A549 (cell line): ENCODE data around the gene PPP2R5C. TPM values are rescaled to one million over a fixed set of nuclear protein-coding genes. Genes with fewer than 3 reads are reported as not detected.
A peak's percentile ranks its signal among the peaks of the same experiment; 100 is the strongest.

ENCODE experiments used
- ATAC-seq, 2 experiments: fragments of 200-7000 bp in 1 of 2; fragments of >200 bp in 1 of 2; cut with Nextera tagmentation in 1 of 2; cut with Tn5 transposase in 1 of 2; 3 replicates each; pipeline versions ENCODE4 v1.8.0 to v1.9.1; 2018 to 2020; ENCODE audit warnings: mild to moderate bottlenecking in 1 of 2, moderate library complexity in 1 of 2
- CTCF ChIA-PET: fragments of 300-600 bp; sonication (Branson Sonifier 250); formaldehyde crosslinking; extraction: SDS; loops from one replicate; lab custom pipeline; 2021; ENCODE audit warnings: antibody characterized with exemption, inconsistent platforms; lab: Yijun Ruan, JAX
- POLR2A ChIA-PET: fragments of 350-600 bp; formaldehyde crosslinking; extraction: SDS; loops from one replicate; lab custom pipeline; 2021; ENCODE audit warnings: antibody characterized with exemption, inconsistent platforms; lab: Yijun Ruan, JAX
- DNase-seq, 2 experiments: peaks; one replicate each; pipeline versions ENCODE4 v3.0.0 to v3.0.0-alpha.2; 2011 to 2016; ENCODE audit warnings: low read depth in 1 of 2, low spot score in 1 of 2
- FAIRE-seq: peaks from 2 replicates; lab custom pipeline; 2011; peaks lifted over from hg19 to GRCh38; lab: Jason Lieb, UNC
- H3K27ac ChIP-seq, 2 experiments: fragments of >200 bp; sonication (Bioruptor Twin); formaldehyde crosslinking; 3 replicates each; pipeline ENCODE4 v1.5.1; 2016 to 2017
- H3K4me1 ChIP-seq: fragments of >200 bp; sonication (Bioruptor Twin); formaldehyde crosslinking; 3 replicates; pipeline ENCODE4 v1.6.1; 2016
- H3K4me2 ChIP-seq: fragments of >200 bp; sonication (Bioruptor Twin); formaldehyde crosslinking; 3 replicates; pipeline ENCODE4 v1.6.1; 2016
- H3K4me3 ChIP-seq: fragments of >200 bp; sonication (Bioruptor Twin); formaldehyde crosslinking; 3 replicates; pipeline ENCODE4 v1.5.1; 2016
- H3K9me3 ChIP-seq: fragments of >200 bp; sonication (Bioruptor Twin); formaldehyde crosslinking; 3 replicates; pipeline ENCODE4 v1.6.1; 2016
- BHLHE40 ChIP-seq: IDR thresholded peaks from 2 replicates; pipeline ENCODE4 v1.6.1; 2012; ENCODE audit warnings: low read depth, low read length, inconsistent platforms
- CHD2 ChIP-seq: fragments of 150-350 bp; IDR thresholded peaks from 2 replicates; pipeline ENCODE4 v1.6.1; 2014; ENCODE audit warnings: low read length; ENCODE audit not compliant: partially characterized antibody
- EHF ChIP-seq: fragments of 250-450 bp; sonication (Bioruptor Pico); IDR thresholded peaks from 2 replicates; pipeline ENCODE4 v1.5.0; 2020; ENCODE audit warnings: mild to moderate bottlenecking
- EP300 ChIP-seq, 2 experiments: fragments of >200 bp; sonication (Bioruptor Twin); formaldehyde crosslinking; IDR thresholded peaks; 2 replicates in 1 of 2; 3 replicates in 1 of 2; pipeline ENCODE4 v1.6.1; 2016 to 2017
- FOSB ChIP-seq: fragments of 250-450 bp; sonication (Bioruptor Pico); IDR thresholded peaks from 2 replicates; pipeline ENCODE4 v1.5.0; 2020; ENCODE audit warnings: mild to moderate bottlenecking, moderate library complexity
- FOSL2 ChIP-seq, 2 experiments: fragments of 450-650 bp in 1 of 2; fragments of >200 bp in 1 of 2; sonication (Bioruptor Twin) in 1 of 2; formaldehyde crosslinking; IDR thresholded peaks; 2 replicates each; pipeline versions ENCODE4 v1.5.0 to v1.6.1; 2016 to 2020; ENCODE audit warnings: mild to moderate bottlenecking in 1 of 2, moderate library complexity in 1 of 2
- FOXS1 ChIP-seq: fragments of 250-450 bp; sonication (Bioruptor Pico); IDR thresholded peaks from 2 replicates; pipeline ENCODE4 v1.5.0; 2020; ENCODE audit warnings: mild to moderate bottlenecking, moderate library complexity
- HDAC2 ChIP-seq: fragments of 200-600 bp; sonication (generic); IDR thresholded peaks from 2 replicates; pipeline ENCODE4 v1.6.1; 2016
- HEYL ChIP-seq: fragments of 250-450 bp; sonication (Bioruptor Pico); IDR thresholded peaks from 2 replicates; pipeline ENCODE4 v1.8.0; 2021; ENCODE audit warnings: mild to moderate bottlenecking, moderate library complexity
- JUNB ChIP-seq: fragments of >200 bp; sonication (Bioruptor Twin); formaldehyde crosslinking; IDR thresholded peaks from 2 replicates; pipeline ENCODE4 v1.6.1; 2016
- KDM1A ChIP-seq: fragments of 200-600 bp; sonication (generic); IDR thresholded peaks from 2 replicates; pipeline ENCODE4 v1.6.1; 2016; ENCODE audit warnings: low read depth, mild to moderate bottlenecking
- RAD21 ChIP-seq, 2 experiments: fragments of >200 bp in 1 of 2; sonication (Bioruptor Twin) in 1 of 2; formaldehyde crosslinking in 1 of 2; IDR thresholded peaks in 1 of 2; conservative IDR thresholded peaks in 1 of 2; 2 replicates in 1 of 2; 3 replicates in 1 of 2; pipeline ENCODE4 v1.6.1; 2012 to 2018; ENCODE audit warnings: inconsistent platforms in 1 of 2
- RCOR1 ChIP-seq: fragments of 150-350 bp; IDR thresholded peaks from 2 replicates; pipeline ENCODE4 v1.6.1; 2014; ENCODE audit warnings: antibody characterized with exemption, low read length, low read depth
- RNF2 ChIP-seq: fragments of 200-600 bp; sonication (generic); IDR thresholded peaks from 2 replicates; pipeline ENCODE4 v1.6.1; 2016; ENCODE audit warnings: low read depth, mild to moderate bottlenecking, antibody characterized with exemption, moderate library complexity, borderline replicate concordance
- ZC3H11A ChIP-seq: fragments of 450-650 bp; IDR thresholded peaks from 2 replicates; pipeline ENCODE4 v1.6.1; 2014; ENCODE audit warnings: antibody characterized with exemption, mild to moderate bottlenecking
- WGBS: methylation state at CpG from one replicate; pipeline ENCODE4 v1.1.6; 2017; ENCODE audit errors: missing lambda C conversion rate; 5-methylcytosine and 5-hydroxymethylcytosine counted together
- polyA plus RNA-seq, 4 experiments: library from polyadenylated mRNA; depleted of rRNA in 3 of 4; stranded (reverse); fragments of >200 nt; fragmentation: RNase III in 1 of 4; extraction: RNeasy Plus Mini Kit Qiagen cat#74134 plus additional on column Dnase treatment in 1 of 4; gene quantifications; 2 replicates in 3 of 4; 3 replicates in 1 of 4; pipeline ENCODE4 v1.2.3, GENCODE V29; 2011 to 2017
- TF ChIP-seq, protein P1 (sequence below): IDR thresholded peaks from 2 replicates; pipeline ENCODE4 v1.6.1; 2012
- TF ChIP-seq, protein P2 (sequence below): fragments of 250-450 bp; sonication (Bioruptor Pico); IDR thresholded peaks from 2 replicates; pipeline ENCODE4 v1.5.0; 2021; ENCODE audit warnings: mild to moderate bottlenecking, moderate library complexity, borderline replicate concordance
- TF ChIP-seq, protein P3 (sequence below): fragments of 250-450 bp; sonication (Bioruptor Pico); IDR thresholded peaks from 2 replicates; pipeline ENCODE4 v1.5.0; 2020; ENCODE audit warnings: low read depth, mild to moderate bottlenecking, moderate library complexity
- TF ChIP-seq, protein P4 (sequence below): fragments of 200-600 bp; sonication (generic); IDR thresholded peaks from 2 replicates; pipeline ENCODE4 v1.6.1; 2016; ENCODE audit warnings: antibody characterized with exemption, mild to moderate bottlenecking, moderate library complexity
- TF ChIP-seq, protein P5 (sequence below): fragments of 450-650 bp; IDR thresholded peaks from 2 replicates; pipeline ENCODE4 v1.6.1; 2014; ENCODE audit warnings: antibody characterized with exemption

The PPP2R5C gene
- polyA plus RNA-seq, 2 of the 4 experiments (the other 2 are of a cell fraction), result 74.8 to 150 TPM

DNA sequence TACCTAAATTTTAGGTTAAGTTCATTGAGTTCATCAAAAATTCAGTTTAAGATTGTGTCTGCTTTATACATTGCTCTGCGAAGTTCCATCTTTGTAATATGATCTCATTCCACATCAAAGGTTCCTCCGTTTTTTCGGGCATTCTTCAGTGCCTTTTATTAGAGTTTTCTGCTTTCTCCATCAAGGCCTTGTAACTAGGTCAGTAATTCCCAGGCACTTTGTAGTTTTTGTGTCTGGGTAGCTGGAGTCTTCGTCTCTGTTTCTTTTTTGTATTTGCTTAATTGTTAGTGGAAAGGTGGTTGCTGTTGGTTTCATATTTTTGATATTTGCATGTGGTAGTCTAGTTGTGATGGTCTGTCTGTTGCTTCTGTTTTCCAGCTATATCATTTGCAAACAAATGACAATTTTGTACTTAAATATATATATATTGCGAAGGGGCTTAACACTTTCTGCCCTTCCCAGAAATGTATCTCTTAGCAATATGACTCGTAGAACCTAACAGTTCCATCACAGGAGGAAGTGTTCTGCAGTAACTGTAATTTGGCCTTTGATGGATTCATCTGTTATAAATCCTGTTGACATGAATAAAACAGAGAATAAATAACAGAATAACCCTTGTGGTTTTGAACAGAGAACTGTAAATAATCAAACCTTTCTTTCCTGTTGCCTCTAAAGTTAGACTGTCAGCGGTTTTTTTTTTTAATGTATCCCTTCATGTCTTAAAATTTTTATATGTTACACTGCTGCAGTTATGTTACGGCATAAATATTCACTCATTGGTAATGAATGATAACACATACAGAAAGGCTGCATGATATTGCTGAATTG is 114.4 kb downstream of the PPP2R5C start (continued):
- TF ChIP-seq, protein P1, sequence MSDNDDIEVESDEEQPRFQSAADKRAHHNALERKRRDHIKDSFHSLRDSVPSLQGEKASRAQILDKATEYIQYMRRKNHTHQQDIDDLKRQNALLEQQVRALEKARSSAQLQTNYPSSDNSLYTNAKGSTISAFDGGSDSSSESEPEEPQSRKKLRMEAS, result no peak

DNA sequence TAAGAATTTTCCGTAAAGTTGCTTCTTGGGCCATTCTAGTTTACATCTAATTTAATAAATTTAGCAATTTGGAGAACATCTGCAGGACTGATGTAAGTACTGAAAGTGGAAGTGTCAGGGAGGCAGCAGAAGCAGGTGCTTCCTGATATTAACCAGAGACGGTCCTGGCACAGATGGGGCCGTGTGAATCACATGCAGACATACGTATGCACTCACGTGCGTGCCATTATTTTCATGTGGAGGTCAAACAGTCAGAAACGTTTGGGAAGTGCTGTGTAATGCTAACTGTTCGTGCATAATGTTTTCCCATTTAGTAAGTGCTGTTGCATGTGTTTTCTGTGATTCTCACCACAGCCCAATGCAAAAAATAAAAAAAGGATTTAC is 115.0 kb downstream of the PPP2R5C start:
- TF ChIP-seq BHLHE40, result no peak
- TF ChIP-seq, protein P2, sequence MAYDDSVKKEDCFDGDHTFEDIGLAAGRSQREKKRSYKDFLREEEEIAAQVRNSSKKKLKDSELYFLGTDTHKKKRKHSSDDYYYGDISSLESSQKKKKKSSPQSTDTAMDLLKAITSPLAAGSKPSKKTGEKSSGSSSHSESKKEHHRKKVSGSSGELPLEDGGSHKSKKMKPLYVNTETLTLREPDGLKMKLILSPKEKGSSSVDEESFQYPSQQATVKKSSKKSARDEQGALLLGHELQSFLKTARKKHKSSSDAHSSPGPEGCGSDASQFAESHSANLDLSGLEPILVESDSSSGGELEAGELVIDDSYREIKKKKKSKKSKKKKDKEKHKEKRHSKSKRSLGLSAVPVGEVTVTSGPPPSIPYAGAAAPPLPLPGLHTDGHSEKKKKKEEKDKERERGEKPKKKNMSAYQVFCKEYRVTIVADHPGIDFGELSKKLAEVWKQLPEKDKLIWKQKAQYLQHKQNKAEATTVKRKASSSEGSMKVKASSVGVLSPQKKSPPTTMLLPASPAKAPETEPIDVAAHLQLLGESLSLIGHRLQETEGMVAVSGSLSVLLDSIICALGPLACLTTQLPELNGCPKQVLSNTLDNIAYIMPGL (CRISPR knock-in tag), result no peak
- no peak for TF ChIP-seq RAD21 (conservative IDR thresholded peaks at IDR 0.05 in 1 of 2, IDR thresholded peaks at IDR 0.05 in 1 of 2)
- TF ChIP-seq ZC3H11A, result no peak
- TF ChIP-seq, protein P1, result no peak
- TF ChIP-seq FOXS1 (CRISPR knock-in tag), result no peak
- TF ChIP-seq CHD2, result no peak
- no peak for TF ChIP-seq EP300 (IDR thresholded peaks at IDR 0.05)
- no peak for TF ChIP-seq RNF2
- TF ChIP-seq EHF (CRISPR knock-in tag), result no peak
- no peak for TF ChIP-seq HEYL (CRISPR knock-in tag)
- no peak for TF ChIP-seq FOSB (CRISPR knock-in tag)
- no peak for TF ChIP-seq FOSL2 (IDR thresholded peaks at IDR 0.05)
- no peak for TF ChIP-seq FOSL2 (CRISPR knock-in tag; IDR thresholded peaks at IDR 0.05)
- TF ChIP-seq, protein P3, sequence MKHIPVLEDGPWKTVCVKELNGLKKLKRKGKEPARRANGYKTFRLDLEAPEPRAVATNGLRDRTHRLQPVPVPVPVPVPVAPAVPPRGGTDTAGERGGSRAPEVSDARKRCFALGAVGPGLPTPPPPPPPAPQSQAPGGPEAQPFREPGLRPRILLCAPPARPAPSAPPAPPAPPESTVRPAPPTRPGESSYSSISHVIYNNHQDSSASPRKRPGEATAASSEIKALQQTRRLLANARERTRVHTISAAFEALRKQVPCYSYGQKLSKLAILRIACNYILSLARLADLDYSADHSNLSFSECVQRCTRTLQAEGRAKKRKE (CRISPR knock-in tag), result no peak
- TF ChIP-seq, protein P4, sequence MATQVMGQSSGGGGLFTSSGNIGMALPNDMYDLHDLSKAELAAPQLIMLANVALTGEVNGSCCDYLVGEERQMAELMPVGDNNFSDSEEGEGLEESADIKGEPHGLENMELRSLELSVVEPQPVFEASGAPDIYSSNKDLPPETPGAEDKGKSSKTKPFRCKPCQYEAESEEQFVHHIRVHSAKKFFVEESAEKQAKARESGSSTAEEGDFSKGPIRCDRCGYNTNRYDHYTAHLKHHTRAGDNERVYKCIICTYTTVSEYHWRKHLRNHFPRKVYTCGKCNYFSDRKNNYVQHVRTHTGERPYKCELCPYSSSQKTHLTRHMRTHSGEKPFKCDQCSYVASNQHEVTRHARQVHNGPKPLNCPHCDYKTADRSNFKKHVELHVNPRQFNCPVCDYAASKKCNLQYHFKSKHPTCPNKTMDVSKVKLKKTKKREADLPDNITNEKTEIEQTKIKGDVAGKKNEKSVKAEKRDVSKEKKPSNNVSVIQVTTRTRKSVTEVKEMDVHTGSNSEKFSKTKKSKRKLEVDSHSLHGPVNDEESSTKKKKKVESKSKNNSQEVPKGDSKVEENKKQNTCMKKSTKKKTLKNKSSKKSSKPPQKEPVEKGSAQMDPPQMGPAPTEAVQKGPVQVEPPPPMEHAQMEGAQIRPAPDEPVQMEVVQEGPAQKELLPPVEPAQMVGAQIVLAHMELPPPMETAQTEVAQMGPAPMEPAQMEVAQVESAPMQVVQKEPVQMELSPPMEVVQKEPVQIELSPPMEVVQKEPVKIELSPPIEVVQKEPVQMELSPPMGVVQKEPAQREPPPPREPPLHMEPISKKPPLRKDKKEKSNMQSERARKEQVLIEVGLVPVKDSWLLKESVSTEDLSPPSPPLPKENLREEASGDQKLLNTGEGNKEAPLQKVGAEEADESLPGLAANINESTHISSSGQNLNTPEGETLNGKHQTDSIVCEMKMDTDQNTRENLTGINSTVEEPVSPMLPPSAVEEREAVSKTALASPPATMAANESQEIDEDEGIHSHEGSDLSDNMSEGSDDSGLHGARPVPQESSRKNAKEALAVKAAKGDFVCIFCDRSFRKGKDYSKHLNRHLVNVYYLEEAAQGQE, result no peak
- FAIRE-seq, result no peak
- Histone ChIP-seq H3K4me3 (no peak overlapping the region), H3K4me2 (0 out of 3 replicates have a peak overlapping the region, but pooled peaks have one; percentile 11), H3K4me1 (peaks cover 18% of the 10 kb centered on the region), H3K27ac (no peak overlapping the region), H3K9me3 (no peaks in the 10 kb centered on the region)
- 87% methylated on average over 8 of the region's 8 CpGs for WGBS
- no peak for DNase-seq
- ChIA-PET CTCF (no interaction called here), POLR2A (no interaction called here)
- ATAC-seq, result no peak

DNA sequence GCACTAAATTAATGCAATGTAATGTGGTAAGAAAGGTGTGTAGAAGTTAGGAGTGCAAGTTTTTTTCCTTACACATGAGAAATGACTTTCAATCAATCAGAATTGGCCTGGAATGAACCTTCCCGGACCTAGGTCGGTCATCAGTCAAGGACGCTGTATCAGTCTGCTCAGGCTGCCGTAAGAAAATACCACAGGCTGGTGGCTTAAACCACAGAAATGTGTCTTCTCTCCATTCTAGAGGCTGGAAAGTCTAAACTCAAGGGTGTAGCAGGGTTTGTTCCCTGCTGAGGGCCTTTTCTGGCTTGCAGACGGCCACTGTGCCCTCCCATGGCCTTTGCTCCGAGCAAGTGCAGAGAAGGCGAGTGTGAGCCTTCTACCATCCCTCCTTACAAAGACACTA is 116.3 kb downstream of the PPP2R5C start:
- Histone ChIP-seq H3K4me2 (no peak overlapping the region), H3K27ac (no peak overlapping the region), H3K4me1 (peaks cover 18% of the 10 kb centered on the region), H3K9me3 (no peaks in the 10 kb centered on the region), H3K4me3 (no peak overlapping the region)
- DNase-seq (no peak), ATAC-seq (no peak), FAIRE-seq (no peak)
- 90% methylated on average over 7 of the region's 7 CpGs for WGBS
- ChIA-PET POLR2A (no interaction called here), CTCF (no interaction called here)
- TF ChIP-seq, protein P5, sequence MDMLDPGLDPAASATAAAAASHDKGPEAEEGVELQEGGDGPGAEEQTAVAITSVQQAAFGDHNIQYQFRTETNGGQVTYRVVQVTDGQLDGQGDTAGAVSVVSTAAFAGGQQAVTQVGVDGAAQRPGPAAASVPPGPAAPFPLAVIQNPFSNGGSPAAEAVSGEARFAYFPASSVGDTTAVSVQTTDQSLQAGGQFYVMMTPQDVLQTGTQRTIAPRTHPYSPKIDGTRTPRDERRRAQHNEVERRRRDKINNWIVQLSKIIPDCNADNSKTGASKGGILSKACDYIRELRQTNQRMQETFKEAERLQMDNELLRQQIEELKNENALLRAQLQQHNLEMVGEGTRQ, result no peak
- TF ChIP-seq JUNB, result no peak
- no peak for TF ChIP-seq RCOR1
- no peak for TF ChIP-seq HDAC2
- no peak for TF ChIP-seq KDM1A
- no peak for TF ChIP-seq FOSL2 (IDR thresholded peaks at IDR 0.05)
- no peak for TF ChIP-seq FOSL2 (CRISPR knock-in tag; IDR thresholded peaks at IDR 0.05)
- no peak for TF ChIP-seq BHLHE40
